ENCODE results near the gene LEMD2.

Gene LEMD2

GRCh38 chr6:33772082-33772830 lies 16.7 kb downstream of the LEMD2 start:
- TF ChIP-seq EZH2phosphoT487 (IDR thresholded peaks at IDR 0.05; ENCODE audit: borderline replicate concordance) (no peak), CTCF (conservative IDR thresholded peaks at IDR 0.05; ENCODE audit: low read length) (no peak)
- Histone ChIP-seq H3K4me2 (ENCODE audit: low read depth, low read length, poor library complexity, severe bottlenecking) (no peak overlapping the region), H4K20me1 (ENCODE audit: insufficient read depth, low read length, poor library complexity, severe bottlenecking) (no peaks in the 10 kb centered on the region), H3K36me3 (ENCODE audit: insufficient read depth, low read length) (peaks cover 40% of the 10 kb centered on the region; the same call in 1 of the 2 replicates), H2AFZ (ENCODE audit: low read length) (no peak overlapping the region), H3K9me3 (ENCODE audit: insufficient read depth, low read depth, low read length) (no peaks in the 10 kb centered on the region), H3K9ac (ENCODE audit: low read depth, low read length, poor library complexity, severe bottlenecking) (no peak overlapping the region), H3F3A (ENCODE audit: low read depth) (no peaks in the 10 kb centered on the region), H3K9me2 (replicated peaks; ENCODE audit: low read depth, low read length) (no peaks in the 10 kb centered on the region), H3K4me1 (ENCODE audit: insufficient read depth, low read length, poor library complexity, severe bottlenecking) (no peaks in the 10 kb centered on the region), H3K4me3 (ENCODE audit: low read length, poor library complexity, severe bottlenecking) (no peak overlapping the region), H3K79me2 (ENCODE audit: insufficient read depth, low read length) (no peaks in the 10 kb centered on the region), H3K27me3 (ENCODE audit: insufficient read depth, low read length, poor library complexity, severe bottlenecking) (no peaks in the 10 kb centered on the region)

- H3K36me3 ChIP-seq (ENCODE audit: insufficient read depth, low read length) = peaks cover 32% of the 10 kb centered on the region; the same call in 1 of the 2 replicates
- H3K9me3 ChIP-seq (ENCODE audit: insufficient read depth, low read depth, low read length) = no peaks in the 10 kb centered on the region
- no peaks in the 10 kb centered on the region for H3K9me2 ChIP-seq (replicated peaks; ENCODE audit: low read depth, low read length)
- no peak overlapping the region for H3K4me3 ChIP-seq (ENCODE audit: low read length, poor library complexity, severe bottlenecking)
- H3K4me2 ChIP-seq (ENCODE audit: low read depth, low read length, poor library complexity, severe bottlenecking) = no peak overlapping the region
- no peaks in the 10 kb centered on the region for H3F3A ChIP-seq (ENCODE audit: low read depth)
- H2AFZ ChIP-seq (ENCODE audit: low read length) = no peak overlapping the region
- no peak for TF ChIP-seq EZH2phosphoT487 (IDR thresholded peaks at IDR 0.05; ENCODE audit: borderline replicate concordance)
- peak; percentile 43 for TF ChIP-seq CTCF (conservative IDR thresholded peaks at IDR 0.05; ENCODE audit: low read length)
- H4K20me1 ChIP-seq (ENCODE audit: insufficient read depth, low read length, poor library complexity, severe bottlenecking) = no peaks in the 10 kb centered on the region
- no peak overlapping the region for H3K9ac ChIP-seq (ENCODE audit: low read depth, low read length, poor library complexity, severe bottlenecking)
- H3K4me1 ChIP-seq (ENCODE audit: insufficient read depth, low read length, poor library complexity, severe bottlenecking) = no peaks in the 10 kb centered on the region
- no peaks in the 10 kb centered on the region for H3K27me3 ChIP-seq (ENCODE audit: insufficient read depth, low read length, poor library complexity, severe bottlenecking)
- no peaks in the 10 kb centered on the region for H3K79me2 ChIP-seq (ENCODE audit: insufficient read depth, low read length)
These were observed 17.5 kb downstream of the LEMD2 start for GRCh38 chr6:33771146-33772081.

DNA sequence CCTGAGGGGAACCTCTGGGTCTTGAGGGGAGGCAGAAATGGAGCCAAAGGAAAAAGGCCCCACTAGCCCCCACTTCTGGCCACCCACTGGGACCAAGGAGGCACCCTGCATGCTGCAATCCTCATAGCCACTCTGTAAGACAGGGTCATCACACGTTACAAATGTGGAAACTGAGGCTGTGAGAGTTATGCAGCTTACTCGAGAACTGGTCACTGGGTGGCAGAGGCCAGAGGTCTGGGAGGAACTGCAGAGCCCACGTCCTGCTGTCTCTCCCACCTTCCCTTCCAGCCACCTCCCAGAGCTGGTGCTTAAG lies 18.1 kb downstream of the LEMD2 start:
- Histone ChIP-seq H2AFZ (ENCODE audit: low read length) (no peak overlapping the region), H3K36me3 (ENCODE audit: insufficient read depth, low read length) (peaks cover 26% of the 10 kb centered on the region; the same call in 1 of the 2 replicates), H3K9me2 (replicated peaks; ENCODE audit: low read depth, low read length) (no peaks in the 10 kb centered on the region), H3K9ac (ENCODE audit: low read depth, low read length, poor library complexity, severe bottlenecking) (no peak overlapping the region), H3F3A (ENCODE audit: low read depth) (no peaks in the 10 kb centered on the region), H3K9me3 (ENCODE audit: insufficient read depth, low read depth, low read length) (no peaks in the 10 kb centered on the region), H3K27me3 (ENCODE audit: insufficient read depth, low read length, poor library complexity, severe bottlenecking) (no peaks in the 10 kb centered on the region), H3K4me1 (ENCODE audit: insufficient read depth, low read length, poor library complexity, severe bottlenecking) (no peaks in the 10 kb centered on the region), H3K79me2 (ENCODE audit: insufficient read depth, low read length) (no peaks in the 10 kb centered on the region), H3K4me2 (ENCODE audit: low read depth, low read length, poor library complexity, severe bottlenecking) (no peak overlapping the region), H4K20me1 (ENCODE audit: insufficient read depth, low read length, poor library complexity, severe bottlenecking) (no peaks in the 10 kb centered on the region), H3K4me3 (ENCODE audit: low read length, poor library complexity, severe bottlenecking) (no peak overlapping the region)
- TF ChIP-seq EZH2phosphoT487 (IDR thresholded peaks at IDR 0.05; ENCODE audit: borderline replicate concordance) = no peak
- TF ChIP-seq CTCF (conservative IDR thresholded peaks at IDR 0.05; ENCODE audit: low read length) = no peak
